Sigmoid colon (tissue), 4 donors: Measurements from ENCODE around the gene DCTN1.

Experiments used
- CTCF ChIP-seq, 4 experiments: fragments of 450-650 bp in 3 of 4; fragments of 200-600 bp in 1 of 4; IDR thresholded peaks; one replicate each; pipeline ENCODE4 v1.5.1; 2016 to 2019; ENCODE audit warnings: antibody characterized with exemption in 4 of 4, mild to moderate bottlenecking in 3 of 4, moderate library complexity in 2 of 4
- EP300 ChIP-seq, 4 donors: sonication (generic); formaldehyde crosslinking; IDR thresholded peaks; one replicate each; pipeline ENCODE4 v1.6.1; 2017; ENCODE audit warnings: antibody characterized with exemption in 4 of 4
- POLR2A ChIP-seq, 2 donors: fragments of 450-650 bp; IDR thresholded peaks; one replicate each; pipeline ENCODE4 v1.6.1; 2016; ENCODE audit warnings: antibody characterized with exemption in 2 of 2, mild to moderate bottlenecking in 2 of 2, moderate library complexity in 2 of 2
- POLR2AphosphoS5 ChIP-seq, 4 donors: sonication (generic); formaldehyde crosslinking; IDR thresholded peaks; one replicate each; pipeline ENCODE4 v1.6.1; 2017; ENCODE audit warnings: antibody characterized with exemption in 4 of 4

DNA sequence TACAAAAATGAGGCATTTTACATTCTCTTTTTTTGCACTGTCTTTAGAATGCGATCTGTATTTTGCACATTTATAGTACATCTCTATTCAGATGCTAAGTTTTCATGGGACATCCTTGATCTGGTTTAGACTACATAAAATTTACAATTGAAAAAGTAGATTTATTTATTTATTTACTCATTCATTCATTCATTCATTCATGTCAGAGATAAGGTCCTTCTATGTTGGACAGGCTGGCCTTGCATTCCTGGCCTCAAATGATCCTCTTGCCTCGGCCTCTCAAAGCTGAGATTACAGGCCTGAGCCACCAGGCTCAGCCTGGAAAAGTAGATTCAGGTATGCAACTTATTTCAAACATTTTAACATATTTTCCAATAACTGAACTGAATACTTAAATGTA lies 16.0 kb upstream of the DCTN1 start:
- TF ChIP-seq CTCF (IDR thresholded peaks at IDR 0.05) (no peak), POLR2A (IDR thresholded peaks at IDR 0.05) (no peak), EP300 (IDR thresholded peaks at IDR 0.05) (no peak), POLR2AphosphoS5 (IDR thresholded peaks at IDR 0.05) (no peak)
